Mesangial cell (primary cell): ENCODE data around the gene IFI27L2. TPM values are rescaled to one million over a fixed set of nuclear protein-coding genes. Genes with fewer than 3 reads are reported as not detected.

ENCODE experiments used
- total RNA-seq: library from RNA; depleted of rRNA; stranded (reverse); fragments of >200 nt; gene quantifications from 2 replicates; pipeline ENCODE4 v1.2.3, GENCODE V29; 2015

The IFI27L2 gene
- 150 and 213 TPM in 2 replicates for total RNA-seq

GRCh38 chr14:94129111-94129757 is at the start of gene IFI27L2:
TSS of gene IFI27L2 (minus strand) at chr14:94129604. CDS start at chr14:94129564, 40 bp downstream.

GRCh38 chr14:94173885-94174603 is 44.6 kb upstream of the IFI27L2 start, which contains the start of gene PPP4R4:
TSS of gene PPP4R4 (plus strand) at chr14:94174322. CDS start at chr14:94174466, 144 bp downstream.

GRCh38 chr14:94110552-94111181 is 18.7 kb downstream of the IFI27L2 start, which contains the start of gene IFI27:
TSS of gene IFI27 (plus strand) at chr14:94110736.

DNA sequence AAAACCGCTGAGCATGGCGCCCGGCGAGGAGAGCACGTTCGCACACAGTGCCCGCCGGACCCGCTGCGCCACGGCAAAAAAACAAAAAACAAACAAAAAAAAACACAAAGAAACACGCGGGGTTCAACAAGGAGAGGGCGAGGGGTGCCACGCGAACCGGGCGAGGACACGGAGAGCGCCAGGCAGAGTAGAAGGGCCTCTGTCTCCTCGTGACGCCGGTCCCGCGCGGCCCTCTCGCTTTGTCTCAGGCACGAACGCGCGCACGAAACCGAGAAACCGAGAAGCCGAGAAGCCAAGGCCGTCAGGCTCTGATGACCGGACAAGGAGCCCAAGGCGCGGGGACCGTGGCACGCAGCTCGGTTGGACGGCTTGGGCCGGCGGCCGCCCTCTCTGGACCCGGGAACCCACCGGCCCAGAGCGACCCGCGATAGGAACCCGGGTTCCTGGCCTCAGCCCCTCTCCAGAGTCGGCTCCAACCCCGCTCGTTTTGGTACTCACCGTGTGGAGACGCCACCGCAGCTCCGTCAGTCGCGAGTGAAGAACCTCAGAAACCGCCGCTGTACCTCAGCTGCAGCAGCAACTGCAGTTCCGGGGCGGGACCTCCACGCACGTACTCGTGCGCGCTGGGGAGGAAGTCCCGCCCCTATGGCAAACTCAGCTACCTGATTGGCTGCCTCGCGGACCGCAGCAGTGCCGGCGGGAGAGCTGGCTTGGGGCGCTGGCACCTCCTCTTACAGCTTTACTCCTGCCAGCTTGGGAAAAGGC is 48.6 kb downstream of the IFI27L2 start, which contains the start of the genes DDX24 and IFI27L1:
TSS of gene DDX24 (minus strand) at position 582 of the 765 bp plus-strand sequence. CDS start 1,460 bp downstream, outside the sequence.
TSS of gene IFI27L1 (plus strand) at position 690 of the 765 bp plus-strand sequence. CDS start 15,628 bp downstream, outside the sequence.

Other genes with a start within 250 kb of the IFI27L2 start
- gene FAM181A, start 202.3 kb downstream of the IFI27L2 start, total RNA-seq = not detected in 2 replicates
- gene ASB2, start 153.0 kb downstream of the IFI27L2 start, total RNA-seq = 0.13 and 0.16 TPM in 2 replicates
- gene CCDC197, start 132.3 kb downstream of the IFI27L2 start, total RNA-seq = not detected in 2 replicates
- gene OTUB2, start 103.3 kb downstream of the IFI27L2 start, total RNA-seq = 3.7 and 4.1 TPM in 2 replicates
- gene DDX24, start 48.4 kb downstream of the IFI27L2 start, total RNA-seq = 57.3 and 92.7 TPM in 2 replicates
- gene IFI27L1, start 48.3 kb downstream of the IFI27L2 start, total RNA-seq = 15.0 and 22.0 TPM in 2 replicates
- gene IFI27, start 18.9 kb downstream of the IFI27L2 start, total RNA-seq = 2.3 and 3.8 TPM in 2 replicates
- gene PPP4R4, start 44.7 kb upstream of the IFI27L2 start, total RNA-seq = 0.16 and 0.38 TPM in 2 replicates
- not detected in 2 replicates for gene SERPINA10, start 163.7 kb upstream of the IFI27L2 start, total RNA-seq
- 0.16 TPM in 1 of 2 replicates, not detected in the other for gene SERPINA6, start 193.7 kb upstream of the IFI27L2 start, total RNA-seq
- not detected in 2 replicates for gene SERPINA2, start 237.1 kb upstream of the IFI27L2 start, total RNA-seq